AG09319 (cell line): ENCODE data around the gene ZNF451.
"Not testable (repeated sequence)": the region's sequence is repeated elsewhere in the genome, so short reads cannot be mapped to it uniquely, and the experiment has no call there.

ENCODE experiments used
- DNase-seq: peaks from one replicate; pipeline ENCODE4 v3.0.0-alpha.2; 2010; ENCODE audit warnings: low read depth; ENCODE audit errors: extremely low read depth
- CTCF ChIP-seq: IDR thresholded peaks from 2 replicates; pipeline ENCODE4 v1.5.1; 2011; ENCODE audit warnings: low read depth, mild to moderate bottlenecking, inconsistent platforms, low read length, moderate library complexity

Gene ZNF451

GRCh38 chr6:57078531-57079207 lies 11.3 kb upstream of the ZNF451 start:
- DNase-seq = no peak
- TF ChIP-seq CTCF = no peak

- no peak for DNase-seq
- no peak for TF ChIP-seq CTCF
Observed at GRCh38 chr6:57085471-57085870, 4.5 kb upstream of the ZNF451 start.

GRCh38 chr6:57086843-57087242 lies 3.1 kb upstream of the ZNF451 start:
- TF ChIP-seq CTCF = no peak
- no peak for DNase-seq

GRCh38 chr6:57087916-57088315 lies 2.1 kb upstream of the ZNF451 start:
- no peak for DNase-seq
- no peak for TF ChIP-seq CTCF

GRCh38 chr6:57089265-57089664 lies 723 bp upstream of the ZNF451 start:
- TF ChIP-seq CTCF = no peak
- DNase-seq = no peak

- not testable (repeated sequence) for DNase-seq
Observed at GRCh38 chr6:57090458-57091067, 575 bp downstream of the ZNF451 start.

- not testable (repeated sequence) for DNase-seq
Observed at GRCh38 chr6:57091375-57091774, 1.4 kb downstream of the ZNF451 start.

- no peak for DNase-seq
- no peak for TF ChIP-seq CTCF
Observed at GRCh38 chr6:57094689-57095088, 4.7 kb downstream of the ZNF451 start.
